ENCODE measurements around the gene MMGT1. TPM values are rescaled to one million over a fixed set of nuclear protein-coding genes. Genes with fewer than 3 reads are reported as not detected.

MMGT1 gene
- total RNA-seq, 2 experiments from 2014 or later, result 8.9 to 17.0 TPM

DNA sequence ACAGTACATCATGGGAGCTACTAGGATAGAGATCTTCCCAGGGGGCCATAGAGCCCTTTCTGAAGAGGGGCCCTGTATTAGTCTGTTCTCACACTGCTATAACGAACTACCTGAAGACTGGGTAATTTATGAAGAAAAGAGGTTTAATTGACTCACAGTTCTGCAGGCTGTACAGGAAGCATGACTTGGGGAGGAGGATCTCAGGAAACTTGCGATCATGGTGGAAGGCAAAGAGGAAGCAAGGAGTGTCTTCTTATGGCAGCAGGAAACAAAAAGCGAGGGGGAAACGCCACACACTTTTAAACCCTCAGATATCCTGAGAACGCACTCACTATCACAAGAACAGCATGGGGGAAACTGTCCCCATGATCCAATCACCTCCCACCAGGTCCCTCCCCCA, 7.2 kb upstream of the MMGT1 start:
- Histone ChIP-seq H3K4me2 (ENCODE audit: low read length) (no peak overlapping the region), H3K9me3 (ENCODE audit: low read length) (no peaks in the 10 kb centered on the region), H2AFZ (ENCODE audit: low read length) (no peak overlapping the region), H3K4me3 (ENCODE audit: low read depth, low read length, poor library complexity, severe bottlenecking) (no peak overlapping the region), H3K36me3 (ENCODE audit: insufficient read depth, low read length) (no peaks in the 10 kb centered on the region), H3K27ac (ENCODE audit: low read depth, low read length, poor library complexity, severe bottlenecking) (no peak overlapping the region), H4K20me1 (ENCODE audit: insufficient read depth, low read length) (no peaks in the 10 kb centered on the region), H3K9me2 (ENCODE audit: insufficient read depth, low read length) (no peaks in the 10 kb centered on the region), H3K79me2 (ENCODE audit: insufficient read depth, low read depth, low read length) (peaks cover 4% of the 10 kb centered on the region; the same call in 1 of the 2 replicates), H3K4me1 (ENCODE audit: insufficient read depth, low read length, poor library complexity, severe bottlenecking) (peaks cover 15% of the 10 kb centered on the region)
- no TSS peak for BruUV-seq (replicated peaks)
- CTCF ChIA-PET (ENCODE audit: unreplicated experiment), result no interaction called here
- no peak for DNase-seq (ENCODE audit: low spot score)
- TF ChIP-seq EZH2phosphoT487 (IDR thresholded peaks at IDR 0.05; ENCODE audit: borderline replicate concordance, low read depth, low read length), result no peak
- TF ChIP-seq, protein P1, sequence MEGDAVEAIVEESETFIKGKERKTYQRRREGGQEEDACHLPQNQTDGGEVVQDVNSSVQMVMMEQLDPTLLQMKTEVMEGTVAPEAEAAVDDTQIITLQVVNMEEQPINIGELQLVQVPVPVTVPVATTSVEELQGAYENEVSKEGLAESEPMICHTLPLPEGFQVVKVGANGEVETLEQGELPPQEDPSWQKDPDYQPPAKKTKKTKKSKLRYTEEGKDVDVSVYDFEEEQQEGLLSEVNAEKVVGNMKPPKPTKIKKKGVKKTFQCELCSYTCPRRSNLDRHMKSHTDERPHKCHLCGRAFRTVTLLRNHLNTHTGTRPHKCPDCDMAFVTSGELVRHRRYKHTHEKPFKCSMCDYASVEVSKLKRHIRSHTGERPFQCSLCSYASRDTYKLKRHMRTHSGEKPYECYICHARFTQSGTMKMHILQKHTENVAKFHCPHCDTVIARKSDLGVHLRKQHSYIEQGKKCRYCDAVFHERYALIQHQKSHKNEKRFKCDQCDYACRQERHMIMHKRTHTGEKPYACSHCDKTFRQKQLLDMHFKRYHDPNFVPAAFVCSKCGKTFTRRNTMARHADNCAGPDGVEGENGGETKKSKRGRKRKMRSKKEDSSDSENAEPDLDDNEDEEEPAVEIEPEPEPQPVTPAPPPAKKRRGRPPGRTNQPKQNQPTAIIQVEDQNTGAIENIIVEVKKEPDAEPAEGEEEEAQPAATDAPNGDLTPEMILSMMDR (conservative IDR thresholded peaks at IDR 0.05; ENCODE audit: low read length), result no peak
- intact Hi-C loops (cut with micrococcal nuclease; ENCODE audit: unreplicated experiment), result no loop called here
- POLR2A ChIA-PET, result no interaction called here

DNA sequence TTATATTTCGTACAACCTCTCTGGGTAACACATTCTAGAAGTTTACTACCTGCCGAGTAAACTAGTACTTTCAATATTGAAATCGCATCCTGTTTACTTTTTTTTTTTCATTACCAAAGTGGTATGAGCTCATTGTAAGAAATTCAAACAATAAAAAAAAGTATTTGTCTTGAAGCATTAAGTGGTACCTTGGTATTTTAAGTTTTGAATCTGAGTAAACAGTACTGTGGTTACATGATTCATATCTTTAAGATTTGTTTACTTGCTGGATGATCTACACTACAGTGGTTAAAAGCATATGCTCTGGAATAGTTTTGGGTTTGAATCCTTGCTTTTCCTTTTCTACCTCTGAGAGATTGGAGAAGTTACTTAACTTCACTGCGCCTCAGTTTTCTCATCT, 3.8 kb upstream of the MMGT1 start:
- Histone ChIP-seq H3K79me2 (ENCODE audit: insufficient read depth, low read depth, low read length) (peaks cover 9% of the 10 kb centered on the region), H3K9me2 (ENCODE audit: insufficient read depth, low read length) (no peaks in the 10 kb centered on the region), H3K4me3 (ENCODE audit: low read depth, low read length, poor library complexity, severe bottlenecking) (no peak overlapping the region), H4K20me1 (ENCODE audit: insufficient read depth, low read length) (no peaks in the 10 kb centered on the region), H3K9me3 (ENCODE audit: low read length) (no peaks in the 10 kb centered on the region), H2AFZ (ENCODE audit: low read length) (no peak overlapping the region), H3K4me1 (ENCODE audit: insufficient read depth, low read length, poor library complexity, severe bottlenecking) (peaks cover 9% of the 10 kb centered on the region), H3K4me2 (ENCODE audit: low read length) (no peak overlapping the region), H3K27ac (ENCODE audit: low read depth, low read length, poor library complexity, severe bottlenecking) (no peak overlapping the region), H3K36me3 (ENCODE audit: insufficient read depth, low read length) (no peaks in the 10 kb centered on the region)
- intact Hi-C loops (cut with micrococcal nuclease; ENCODE audit: unreplicated experiment), result loop anchor here (10.0 kb wide), 2 partner anchors 453 to 807 kb away; partner anchors contain the start of genes ARHGEF6 and INTS6L
- ChIA-PET CTCF (ENCODE audit: unreplicated experiment) (no interaction called here), POLR2A (interaction anchor here (0.5 to 0.7 kb wide), 3 partner anchors 12 to 294 kb away, joined by 3 read pairs; no protein-coding TSS in a partner anchor)
- DNase-seq (ENCODE audit: low spot score), result no peak
- BruUV-seq (replicated peaks), result no TSS peak
- no peak for TF ChIP-seq EZH2phosphoT487 (IDR thresholded peaks at IDR 0.05; ENCODE audit: borderline replicate concordance, low read depth, low read length)
- TF ChIP-seq, protein P1 (conservative IDR thresholded peaks at IDR 0.05; ENCODE audit: low read length), result no peak

DNA sequence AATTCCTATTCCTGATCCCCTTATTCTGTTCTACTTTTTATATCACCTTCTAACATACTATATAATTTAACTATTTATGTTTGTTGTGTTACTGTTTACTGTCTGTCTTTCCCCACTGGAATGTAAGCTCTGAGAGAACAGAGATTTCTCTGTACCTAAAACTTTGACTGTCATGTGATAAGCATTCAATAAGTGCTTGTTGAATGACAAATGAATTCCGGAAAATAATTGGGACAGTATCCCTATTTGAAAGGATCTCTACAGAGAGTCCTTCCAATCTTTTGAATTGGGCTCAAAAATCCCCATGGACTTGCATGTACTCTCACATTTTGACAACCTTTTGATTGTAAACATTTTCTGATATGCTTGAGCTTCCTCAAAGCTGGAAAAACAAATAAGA, 1.6 kb upstream of the MMGT1 start:
- no peaks in the 10 kb centered on the region for H3K9me3 ChIP-seq (ENCODE audit: low read length)
- H3K36me3 ChIP-seq (ENCODE audit: insufficient read depth, low read length), result no peaks in the 10 kb centered on the region
- intact Hi-C loops (cut with micrococcal nuclease; ENCODE audit: unreplicated experiment), result loop anchor here (10.0 kb wide), 2 partner anchors 451 to 809 kb away; partner anchors contain the start of genes ARHGEF6 and INTS6L
- H3K79me2 ChIP-seq (ENCODE audit: insufficient read depth, low read depth, low read length), result peaks cover 28% of the 10 kb centered on the region
- H3K9me2 ChIP-seq (ENCODE audit: insufficient read depth, low read length), result no peaks in the 10 kb centered on the region
- H3K4me2 ChIP-seq (ENCODE audit: low read length), result no peak overlapping the region
- TF ChIP-seq, protein P1 (conservative IDR thresholded peaks at IDR 0.05; ENCODE audit: low read length), result no peak
- no peak for TF ChIP-seq EZH2phosphoT487 (IDR thresholded peaks at IDR 0.05; ENCODE audit: borderline replicate concordance, low read depth, low read length)
- peaks cover 22% of the 10 kb centered on the region for H3K4me1 ChIP-seq (ENCODE audit: insufficient read depth, low read length, poor library complexity, severe bottlenecking)
- no peak for DNase-seq (ENCODE audit: low spot score)
- ChIA-PET POLR2A (interaction anchor here (1.2 kb wide), 1 partner anchor 9 kb away, joined by 4 read pairs; no protein-coding TSS in a partner anchor), CTCF (ENCODE audit: unreplicated experiment) (interaction anchor here (0.6 kb wide), 1 partner anchor 27 kb away, joined by 3 read pairs; no protein-coding TSS in a partner anchor)
- no peaks in the 10 kb centered on the region; the same call in 1 of the 2 replicates for H4K20me1 ChIP-seq (ENCODE audit: insufficient read depth, low read length)
- no peak overlapping the region for H2AFZ ChIP-seq (ENCODE audit: low read length)
- BruUV-seq (replicated peaks), result no TSS peak
- H3K27ac ChIP-seq (ENCODE audit: low read depth, low read length, poor library complexity, severe bottlenecking), result no peak overlapping the region
- no peak overlapping the region for H3K4me3 ChIP-seq (ENCODE audit: low read depth, low read length, poor library complexity, severe bottlenecking)
